Measurements from ENCODE around the gene CSF2RB. TPM values are rescaled to one million over a fixed set of nuclear protein-coding genes. Genes with fewer than 3 reads are reported as not detected.

The CSF2RB gene
- total RNA-seq, 1 donor from 2014 or later = 0.56 TPM

DNA sequence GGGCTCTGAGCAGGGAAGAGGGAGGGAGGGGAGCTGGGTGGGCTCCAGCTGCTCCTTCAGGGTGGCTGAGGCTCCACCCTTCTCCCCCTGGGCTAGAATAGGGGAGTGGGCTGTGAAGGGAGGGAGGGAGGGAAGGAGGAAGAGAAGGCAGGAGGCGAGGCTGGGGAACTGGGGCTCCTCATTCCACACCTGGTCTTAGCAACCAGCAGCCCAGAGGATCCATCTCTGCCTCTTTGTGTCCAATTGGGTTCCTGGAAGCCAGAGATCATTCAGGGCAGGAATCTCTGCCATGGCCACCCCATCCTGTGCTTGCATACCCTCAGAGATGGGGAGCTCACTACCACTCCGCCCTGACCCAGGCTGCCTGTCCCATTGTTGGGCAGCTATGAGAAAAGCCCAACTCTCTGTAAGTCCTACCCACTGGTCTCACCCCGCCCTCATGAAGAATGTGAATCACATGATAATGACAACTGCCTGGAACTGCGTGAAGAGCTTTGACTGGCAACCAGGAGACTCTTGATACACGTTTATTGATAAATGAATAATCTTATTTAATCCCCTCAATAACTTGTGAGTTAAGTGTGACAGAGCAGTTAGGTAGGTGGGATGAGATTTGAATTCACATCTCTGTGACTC, 44.8 kb upstream of the CSF2RB start:
- Mint-ChIP-seq H3K27me3 (ENCODE audit: low read depth) (peaks cover 54% of the 10 kb centered on the region), H3K27ac (no peak overlapping the region), H3K4me3 (no peak overlapping the region), H3K4me1 (peaks cover 6% of the 10 kb centered on the region), H3K36me3 (no peaks in the 10 kb centered on the region), H3K9me3 (no peaks in the 10 kb centered on the region)
- no peak for DNase-seq (ENCODE audit: low spot score in 2 of 2, unreplicated experiment in 2 of 2)
- TF ChIP-seq, protein P1, sequence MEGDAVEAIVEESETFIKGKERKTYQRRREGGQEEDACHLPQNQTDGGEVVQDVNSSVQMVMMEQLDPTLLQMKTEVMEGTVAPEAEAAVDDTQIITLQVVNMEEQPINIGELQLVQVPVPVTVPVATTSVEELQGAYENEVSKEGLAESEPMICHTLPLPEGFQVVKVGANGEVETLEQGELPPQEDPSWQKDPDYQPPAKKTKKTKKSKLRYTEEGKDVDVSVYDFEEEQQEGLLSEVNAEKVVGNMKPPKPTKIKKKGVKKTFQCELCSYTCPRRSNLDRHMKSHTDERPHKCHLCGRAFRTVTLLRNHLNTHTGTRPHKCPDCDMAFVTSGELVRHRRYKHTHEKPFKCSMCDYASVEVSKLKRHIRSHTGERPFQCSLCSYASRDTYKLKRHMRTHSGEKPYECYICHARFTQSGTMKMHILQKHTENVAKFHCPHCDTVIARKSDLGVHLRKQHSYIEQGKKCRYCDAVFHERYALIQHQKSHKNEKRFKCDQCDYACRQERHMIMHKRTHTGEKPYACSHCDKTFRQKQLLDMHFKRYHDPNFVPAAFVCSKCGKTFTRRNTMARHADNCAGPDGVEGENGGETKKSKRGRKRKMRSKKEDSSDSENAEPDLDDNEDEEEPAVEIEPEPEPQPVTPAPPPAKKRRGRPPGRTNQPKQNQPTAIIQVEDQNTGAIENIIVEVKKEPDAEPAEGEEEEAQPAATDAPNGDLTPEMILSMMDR (IDR thresholded peaks at IDR 0.05; ENCODE audit: unreplicated experiment) = no peak

DNA sequence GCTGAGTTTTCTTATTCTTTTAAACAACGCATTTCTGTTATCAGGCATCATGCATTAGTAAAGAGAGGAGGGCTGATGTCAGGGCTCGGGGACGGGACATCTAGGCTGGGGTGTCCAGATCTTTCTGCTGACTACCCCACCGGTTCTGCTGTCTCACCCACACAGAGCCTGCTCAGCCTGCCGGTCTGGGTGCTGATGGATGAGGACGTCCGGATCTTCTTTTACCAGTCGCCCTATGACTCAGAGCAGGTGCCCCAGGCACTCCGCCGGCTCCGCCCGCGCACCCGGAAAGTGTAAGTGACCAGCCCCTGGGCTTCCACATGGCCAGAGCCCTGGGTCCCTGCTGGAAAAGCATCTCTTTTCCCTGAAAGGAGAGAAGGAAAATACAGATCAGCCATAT, 43.2 kb upstream of the CSF2RB start:
- Mint-ChIP-seq H3K27me3 (ENCODE audit: low read depth) (peaks cover 48% of the 10 kb centered on the region), H3K36me3 (no peaks in the 10 kb centered on the region), H3K4me3 (no peak overlapping the region), H3K27ac (no peak overlapping the region), H3K9me3 (no peaks in the 10 kb centered on the region), H3K4me1 (peaks cover 11% of the 10 kb centered on the region)
- DNase-seq (ENCODE audit: low spot score in 2 of 2, unreplicated experiment in 2 of 2) = no peak
- TF ChIP-seq, protein P1 (IDR thresholded peaks at IDR 0.05; ENCODE audit: unreplicated experiment) = no peak

DNA sequence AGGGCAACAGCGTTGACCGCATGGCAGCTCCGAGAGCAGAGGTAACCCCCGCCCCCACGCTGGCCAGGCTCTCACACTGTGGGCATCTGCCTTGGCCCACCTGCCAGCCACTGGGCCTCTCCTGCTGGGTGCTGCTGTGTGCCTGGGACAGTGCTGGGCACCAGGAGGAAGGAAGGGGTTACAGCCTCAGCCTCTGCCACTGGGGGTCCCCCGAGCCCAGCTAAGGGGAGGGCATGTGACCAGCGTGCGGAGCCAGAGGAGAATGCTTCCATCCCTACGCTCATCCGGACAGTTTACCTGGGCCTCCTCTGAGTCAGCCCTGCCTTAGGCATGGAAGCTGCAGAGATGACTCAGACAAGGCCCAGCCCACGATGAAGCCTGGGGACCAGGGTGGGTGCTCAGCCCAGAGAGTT, 41.8 kb upstream of the CSF2RB start:
- H3K36me3 Mint-ChIP-seq = no peaks in the 10 kb centered on the region
- H3K4me1 Mint-ChIP-seq = peaks cover 11% of the 10 kb centered on the region
- no peak overlapping the region for H3K27ac Mint-ChIP-seq
- no peak overlapping the region for H3K4me3 Mint-ChIP-seq
- TF ChIP-seq, protein P1 (IDR thresholded peaks at IDR 0.05; ENCODE audit: unreplicated experiment) = no peak
- peaks cover 39% of the 10 kb centered on the region for H3K27me3 Mint-ChIP-seq (ENCODE audit: low read depth)
- DNase-seq (ENCODE audit: low spot score in 2 of 2, unreplicated experiment in 2 of 2) = no peak
- H3K9me3 Mint-ChIP-seq = no peaks in the 10 kb centered on the region

DNA sequence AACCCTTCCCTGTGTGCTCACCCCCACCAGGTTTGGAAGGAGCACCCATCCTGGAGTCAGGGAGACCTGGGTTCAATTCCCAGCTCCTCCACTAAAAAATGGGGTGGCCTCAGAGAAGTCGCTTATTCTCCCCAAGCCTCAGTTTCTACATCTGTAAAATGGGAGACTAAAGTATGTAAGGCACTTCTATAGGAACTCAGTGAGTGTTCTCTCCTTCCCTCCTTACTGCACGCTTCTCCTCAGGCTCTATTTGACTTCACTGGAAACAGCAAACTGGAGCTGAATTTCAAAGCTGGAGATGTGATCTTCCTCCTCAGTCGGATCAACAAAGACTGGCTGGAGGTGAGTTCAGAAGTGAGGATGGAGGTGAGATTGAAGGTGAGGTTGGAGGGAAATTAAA, 41.3 kb upstream of the CSF2RB start:
- H3K36me3 Mint-ChIP-seq = no peaks in the 10 kb centered on the region
- TF ChIP-seq, protein P1 (IDR thresholded peaks at IDR 0.05; ENCODE audit: unreplicated experiment) = no peak
- peaks cover 39% of the 10 kb centered on the region for H3K27me3 Mint-ChIP-seq (ENCODE audit: low read depth)
- peaks cover 11% of the 10 kb centered on the region for H3K4me1 Mint-ChIP-seq
- DNase-seq (ENCODE audit: low spot score in 2 of 2, unreplicated experiment in 2 of 2) = no peak
- H3K9me3 Mint-ChIP-seq = no peaks in the 10 kb centered on the region
- no peak overlapping the region for H3K4me3 Mint-ChIP-seq
- no peak overlapping the region for H3K27ac Mint-ChIP-seq

DNA sequence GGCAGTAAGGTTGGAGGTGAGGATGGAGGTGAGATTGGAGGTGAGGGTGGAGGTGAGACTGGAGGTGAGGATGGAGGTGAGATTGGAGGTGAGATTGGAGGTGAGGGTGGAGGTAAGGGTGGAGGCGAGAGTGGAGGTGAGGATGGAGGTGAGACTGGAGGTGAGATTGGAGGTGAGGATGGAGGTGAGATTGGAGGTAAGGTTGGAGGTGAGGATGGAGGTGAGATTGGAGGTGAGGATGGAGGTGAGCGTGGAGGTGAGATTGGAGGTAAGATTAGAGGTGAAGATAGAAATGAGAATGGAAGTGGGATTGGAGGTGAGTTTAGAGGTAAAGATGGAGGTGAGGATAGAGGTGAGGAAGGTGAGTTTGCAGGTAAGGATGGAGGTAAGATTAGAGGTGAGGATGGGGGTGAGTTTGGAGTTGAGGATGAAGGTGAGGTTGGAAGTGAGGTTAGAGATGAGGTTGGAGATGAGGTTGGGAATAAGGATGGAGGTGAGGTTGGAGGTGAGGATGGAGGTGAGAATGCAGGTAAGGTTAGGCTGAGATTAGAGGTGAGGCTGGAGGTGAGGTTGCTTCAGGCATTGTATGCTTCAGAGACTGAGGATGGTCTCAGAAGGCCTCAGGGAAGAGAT, 40.4 kb upstream of the CSF2RB start:
- TF ChIP-seq, protein P1 (IDR thresholded peaks at IDR 0.05; ENCODE audit: unreplicated experiment) = no peak
- Mint-ChIP-seq H3K36me3 (no peaks in the 10 kb centered on the region), H3K27me3 (ENCODE audit: low read depth) (peaks cover 39% of the 10 kb centered on the region), H3K27ac (no peak overlapping the region), H3K4me3 (no peak overlapping the region), H3K4me1 (peaks cover 11% of the 10 kb centered on the region), H3K9me3 (no peaks in the 10 kb centered on the region)
- DNase-seq (ENCODE audit: low spot score in 2 of 2, unreplicated experiment in 2 of 2) = no peak
